OCI-LY7 (cell line): ENCODE measurements around the gene REPIN1. TPM values are rescaled to one million over a fixed set of nuclear protein-coding genes. Genes with fewer than 3 reads are reported as not detected.

Experiments
- BruUV-seq: library from RNA; stranded (reverse); fragments of 400-500 nt; replicated peaks from 2 replicates; lab custom pipeline; 2021; lab: Mats Ljungman, UMichigan
- CTCF ChIA-PET: fragments of 300-600 bp; sonication (Branson Sonifier 250); formaldehyde crosslinking; loops from one replicate; lab custom pipeline; 2022; ENCODE audit warnings: antibody characterized with exemption; ENCODE audit not compliant: unreplicated experiment; lab: Charles Lee
- POLR2A ChIA-PET: fragments of 300-600 bp; sonication (Branson Sonifier 250); formaldehyde crosslinking; loops from one replicate; lab custom pipeline; 2022; ENCODE audit warnings: antibody characterized with exemption; lab: Charles Lee
- DNase-seq: peaks from one replicate; pipeline ENCODE4 v3.0.0-alpha.2; 2015; ENCODE audit warnings: low spot score
- H2AFZ ChIP-seq: fragments of 200-600 bp; sonication (generic), shearing (Covaris generic); 2 replicates; pipeline ENCODE4 v1.6.1; 2014; ENCODE audit warnings: mild to moderate bottlenecking, antibody characterized with exemption, low read length, moderate library complexity
- H3K27ac ChIP-seq: fragments of 200-600 bp; sonication (generic); 2 replicates; pipeline ENCODE4 v1.5.1; 2014; ENCODE audit warnings: mixed run types, low read depth, mild to moderate bottlenecking, moderate library complexity, low read length, inconsistent platforms; ENCODE audit not compliant: poor library complexity, severe bottlenecking
- H3K36me3 ChIP-seq: fragments of 200-600 bp; sonication (generic); 2 replicates; pipeline ENCODE4 v1.6.1; 2014; ENCODE audit warnings: mild to moderate bottlenecking, antibody characterized with exemption, low read length, moderate library complexity, mixed read lengths; ENCODE audit not compliant: insufficient read depth
- H3K4me1 ChIP-seq: fragments of 200-600 bp; sonication (generic); 2 replicates; pipeline ENCODE4 v1.5.1; 2014; ENCODE audit warnings: mild to moderate bottlenecking, low read length; ENCODE audit not compliant: insufficient read depth, poor library complexity, severe bottlenecking
- H3K4me2 ChIP-seq: fragments of 200-600 bp; sonication (generic); 2 replicates; pipeline ENCODE4 v1.6.1; 2014; ENCODE audit warnings: mild to moderate bottlenecking, low read length
- H3K4me3 ChIP-seq: fragments of 200-600 bp; sonication (generic); 2 replicates; pipeline ENCODE4 v1.5.1; 2014; ENCODE audit warnings: mild to moderate bottlenecking, low read depth, low read length; ENCODE audit not compliant: poor library complexity, severe bottlenecking
- H3K79me2 ChIP-seq: fragments of 200-600 bp; sonication (generic); 2 replicates; pipeline ENCODE4 v1.6.1; 2016; ENCODE audit warnings: low read depth, mild to moderate bottlenecking, low read length, moderate library complexity, mixed read lengths; ENCODE audit not compliant: insufficient read depth
- H3K9me2 ChIP-seq: fragments of 200-600 bp; sonication (generic); 2 replicates; pipeline ENCODE4 v1.6.1; 2016; ENCODE audit warnings: mild to moderate bottlenecking, low read length, mixed read lengths; ENCODE audit not compliant: insufficient read depth
- H3K9me3 ChIP-seq: fragments of 200-600 bp; sonication (generic); 2 replicates; pipeline ENCODE4 v1.6.1; 2014; ENCODE audit warnings: mild to moderate bottlenecking, mixed run types, low read length, mixed read lengths
- H4K20me1 ChIP-seq: fragments of 200-600 bp; sonication (generic); 2 replicates; pipeline ENCODE4 v1.6.1; 2014; ENCODE audit warnings: mild to moderate bottlenecking, antibody characterized with exemption, low read length, moderate library complexity, mixed read lengths; ENCODE audit not compliant: insufficient read depth
- EZH2phosphoT487 ChIP-seq: fragments of 200-600 bp; sonication (generic); IDR thresholded peaks from 2 replicates; pipeline ENCODE4 v1.6.1; 2018; ENCODE audit warnings: low read depth, borderline replicate concordance, mild to moderate bottlenecking, mixed run types, antibody characterized with exemption, low read length, moderate library complexity, mixed read lengths
- intact Hi-C: fragments of 100-400 bp; cut with micrococcal nuclease; formaldehyde crosslinking; loops from one replicate; pipeline ENCODE4 v1.10.0; 2022; ENCODE audit not compliant: unreplicated experiment
- total RNA-seq, 2 experiments: library from RNA; depleted of rRNA in 1 of 2; stranded (reverse); fragments of >200 nt in 1 of 2; shearing (Covaris generic) in 1 of 2; gene quantifications; 2 replicates each; pipeline ENCODE4 v1.2.3, GENCODE V29; 2014 to 2022
- TF ChIP-seq, protein P1 (sequence below): fragments of 200-600 bp; sonication (generic); conservative IDR thresholded peaks from 2 replicates; pipeline ENCODE4 v1.5.1; 2014; ENCODE audit warnings: mild to moderate bottlenecking, antibody characterized with exemption, low read length, moderate library complexity, mixed read lengths

Gene REPIN1
- total RNA-seq, 2 experiments from 2014 or later, result 19.0 to 46.2 TPM

DNA sequence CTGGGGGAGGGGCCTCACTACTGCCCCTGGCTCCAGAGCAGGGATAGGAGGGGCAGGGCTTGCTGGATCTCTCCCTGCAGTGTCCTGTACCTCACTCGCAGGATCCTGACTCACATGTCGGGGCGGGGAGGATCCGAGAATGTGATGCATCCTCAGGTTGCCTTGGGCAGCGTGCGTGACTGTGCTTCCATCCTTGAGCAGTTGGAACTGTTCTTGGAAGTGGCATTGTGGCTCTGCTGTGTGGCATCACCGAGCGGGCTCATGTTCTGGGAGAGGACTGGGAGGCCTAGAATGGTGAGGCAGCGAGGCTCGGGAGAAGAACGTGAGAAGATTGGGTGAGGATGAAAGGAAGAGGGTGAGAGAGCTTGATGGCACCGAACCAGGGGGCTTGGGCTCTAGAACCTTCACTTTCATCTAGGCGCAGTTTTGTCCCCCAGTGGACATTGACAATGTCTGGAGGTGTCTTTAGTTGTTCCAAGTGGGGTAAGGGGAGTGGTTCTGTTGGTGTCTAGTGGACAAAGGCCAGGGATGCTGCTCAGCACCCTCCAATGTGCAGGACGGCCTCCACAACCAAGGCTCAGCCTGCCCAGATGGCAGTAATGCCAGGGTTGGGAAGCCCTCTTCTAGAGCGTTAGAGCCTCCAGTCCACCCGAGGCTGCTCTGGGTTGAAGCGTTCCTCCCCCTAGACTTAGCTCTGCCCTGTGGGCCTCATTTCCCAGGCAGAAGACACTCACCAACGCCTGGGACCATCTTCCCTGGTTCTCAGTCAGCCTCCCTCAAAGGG is 35.6 kb upstream of the REPIN1 start:
- H2AFZ ChIP-seq, result no peak overlapping the region
- H3K4me2 ChIP-seq, result no peak overlapping the region
- BruUV-seq, result no TSS peak
- ChIA-PET POLR2A (no interaction called here), CTCF (no interaction called here)
- H3K9me2 ChIP-seq, result no peaks in the 10 kb centered on the region
- no peaks in the 10 kb centered on the region for H4K20me1 ChIP-seq
- DNase-seq, result no peak
- H3K27ac ChIP-seq, result no peak overlapping the region
- H3K9me3 ChIP-seq, result no peaks in the 10 kb centered on the region
- intact Hi-C loops, result no loop called here
- no peaks in the 10 kb centered on the region for H3K36me3 ChIP-seq
- H3K4me1 ChIP-seq, result no peaks in the 10 kb centered on the region
- H3K4me3 ChIP-seq, result no peak overlapping the region
- no peaks in the 10 kb centered on the region for H3K79me2 ChIP-seq
- no peak for TF ChIP-seq EZH2phosphoT487

DNA sequence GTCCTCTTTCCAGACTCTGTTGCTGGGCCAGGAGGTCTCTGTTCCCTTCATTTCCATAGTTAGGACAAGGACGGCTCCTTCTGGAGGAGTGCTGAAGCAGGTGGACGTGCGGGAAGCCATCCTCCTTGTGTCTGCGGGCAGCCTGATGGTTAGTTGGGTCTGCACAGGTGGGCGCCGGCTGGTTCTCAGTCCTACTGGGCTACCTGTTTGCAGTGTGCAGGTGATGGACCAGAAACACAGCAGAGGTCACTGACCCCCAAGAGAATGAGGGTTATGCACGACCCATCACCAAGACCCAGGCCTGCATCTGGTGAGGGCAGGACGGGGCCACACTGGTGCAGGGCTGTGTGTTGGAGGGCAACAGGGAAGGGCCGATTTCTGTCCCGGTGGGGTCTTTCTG is 35.0 kb upstream of the REPIN1 start:
- H3K36me3 ChIP-seq, result no peaks in the 10 kb centered on the region
- no TSS peak for BruUV-seq
- H2AFZ ChIP-seq, result no peak overlapping the region
- TF ChIP-seq, protein P1, sequence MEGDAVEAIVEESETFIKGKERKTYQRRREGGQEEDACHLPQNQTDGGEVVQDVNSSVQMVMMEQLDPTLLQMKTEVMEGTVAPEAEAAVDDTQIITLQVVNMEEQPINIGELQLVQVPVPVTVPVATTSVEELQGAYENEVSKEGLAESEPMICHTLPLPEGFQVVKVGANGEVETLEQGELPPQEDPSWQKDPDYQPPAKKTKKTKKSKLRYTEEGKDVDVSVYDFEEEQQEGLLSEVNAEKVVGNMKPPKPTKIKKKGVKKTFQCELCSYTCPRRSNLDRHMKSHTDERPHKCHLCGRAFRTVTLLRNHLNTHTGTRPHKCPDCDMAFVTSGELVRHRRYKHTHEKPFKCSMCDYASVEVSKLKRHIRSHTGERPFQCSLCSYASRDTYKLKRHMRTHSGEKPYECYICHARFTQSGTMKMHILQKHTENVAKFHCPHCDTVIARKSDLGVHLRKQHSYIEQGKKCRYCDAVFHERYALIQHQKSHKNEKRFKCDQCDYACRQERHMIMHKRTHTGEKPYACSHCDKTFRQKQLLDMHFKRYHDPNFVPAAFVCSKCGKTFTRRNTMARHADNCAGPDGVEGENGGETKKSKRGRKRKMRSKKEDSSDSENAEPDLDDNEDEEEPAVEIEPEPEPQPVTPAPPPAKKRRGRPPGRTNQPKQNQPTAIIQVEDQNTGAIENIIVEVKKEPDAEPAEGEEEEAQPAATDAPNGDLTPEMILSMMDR, result no peak
- TF ChIP-seq EZH2phosphoT487, result no peak
- no peaks in the 10 kb centered on the region for H4K20me1 ChIP-seq
- H3K4me1 ChIP-seq, result no peaks in the 10 kb centered on the region
- H3K9me2 ChIP-seq, result no peaks in the 10 kb centered on the region
- DNase-seq, result no peak
- H3K4me2 ChIP-seq, result no peak overlapping the region
- no peaks in the 10 kb centered on the region for H3K79me2 ChIP-seq
- H3K9me3 ChIP-seq, result no peaks in the 10 kb centered on the region
- no peak overlapping the region for H3K4me3 ChIP-seq
- H3K27ac ChIP-seq, result no peak overlapping the region
- ChIA-PET POLR2A (no interaction called here), CTCF (no interaction called here)
- intact Hi-C loops, result no loop called here

DNA sequence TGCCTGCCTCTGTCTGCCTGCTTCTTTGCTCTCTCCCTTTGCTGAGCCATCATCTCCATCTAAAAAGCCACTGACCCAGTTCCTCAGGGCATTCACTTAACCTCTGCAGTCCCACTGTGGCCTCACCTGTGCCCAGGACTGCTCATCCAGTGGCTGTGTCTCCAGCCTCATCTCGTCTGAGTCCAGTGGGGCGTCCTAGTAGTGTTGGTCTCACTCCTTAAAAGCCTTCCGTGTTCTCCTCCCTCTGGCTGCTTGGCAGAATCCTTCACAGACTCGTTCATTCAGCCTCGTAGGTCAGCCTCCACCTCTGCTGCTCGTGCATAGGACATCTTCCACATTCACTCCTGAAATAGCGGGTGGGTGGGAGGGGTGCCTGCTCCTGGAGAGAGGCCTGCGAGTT is 34.5 kb upstream of the REPIN1 start:
- no peaks in the 10 kb centered on the region for H3K4me1 ChIP-seq
- no peaks in the 10 kb centered on the region for H4K20me1 ChIP-seq
- no peaks in the 10 kb centered on the region for H3K9me2 ChIP-seq
- ChIA-PET POLR2A (no interaction called here), CTCF (no interaction called here)
- no peaks in the 10 kb centered on the region for H3K9me3 ChIP-seq
- H3K79me2 ChIP-seq, result no peaks in the 10 kb centered on the region
- no TSS peak for BruUV-seq
- intact Hi-C loops, result no loop called here
- DNase-seq, result no peak
- no peaks in the 10 kb centered on the region for H3K36me3 ChIP-seq
- no peak overlapping the region for H2AFZ ChIP-seq
- H3K4me3 ChIP-seq, result no peak overlapping the region
- no peak overlapping the region for H3K27ac ChIP-seq
- no peak overlapping the region for H3K4me2 ChIP-seq
- no peak for TF ChIP-seq EZH2phosphoT487
- TF ChIP-seq, protein P1, result no peak
